Measurements from ENCODE around the gene SYT13. TPM values are rescaled to one million over a fixed set of nuclear protein-coding genes. Genes with fewer than 3 reads are reported as not detected.

SYT13 gene
- total and polyA plus RNA-seq, 2 donors (not counting 3 experiments of a cell fraction or from before 2014, with no cell fraction given), result not detected

DNA sequence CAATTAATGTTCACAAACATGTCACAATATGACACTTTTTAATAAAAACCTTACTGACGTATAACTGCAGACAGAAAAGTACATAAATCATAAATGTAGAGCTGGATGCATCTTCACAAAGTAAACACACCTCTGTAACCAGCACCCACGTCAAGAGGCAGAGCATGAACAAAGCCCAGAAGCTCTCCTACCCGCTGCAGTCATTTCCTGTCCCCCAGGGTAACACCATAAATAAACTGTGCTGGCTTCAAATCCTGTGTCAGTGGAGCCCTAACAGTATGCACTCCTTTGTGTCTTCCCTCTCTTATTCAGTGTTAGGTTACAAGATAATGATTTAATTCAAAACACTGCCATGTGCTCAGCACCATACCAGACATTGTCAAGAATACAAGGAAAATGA, 5.7 kb downstream of the SYT13 start:
- dilution Hi-C loops (cut with MboI; ENCODE audit: extremely low pct_ligation_motif_present, low sequenced_read_pairs), result no loop called here

More for the DNA sequence above, 5.7 kb downstream of the SYT13 start:
- H3K9me3 ChIP-seq (replicated peaks; ENCODE audit: control insufficient read depth, insufficient read depth, low read length), result no peaks in the 10 kb centered on the region
- CTCF ChIA-PET, result no interaction called here
- DNase-seq (ENCODE audit: low read depth, low spot score) (no peak), FAIRE-seq (no peak)
- TF ChIP-seq MYC (IDR thresholded peaks at IDR 0.05; ENCODE audit: low read depth, low read length) (no peak), POLR2A (IDR thresholded peaks at IDR 0.05; ENCODE audit: low read depth, low read length) (no peak), JUN (IDR thresholded peaks at IDR 0.05; ENCODE audit: borderline replicate concordance, insufficient read depth, insufficient read length, low read depth) (no peak), CTCF (IDR thresholded peaks at IDR 0.05; ENCODE audit: extremely low read depth in 1 of 2, insufficient read depth in 1 of 2, low read depth in 1 of 2, low read length in 2 of 2) (no peak), POLR2AphosphoS5 (IDR thresholded peaks at IDR 0.05; ENCODE audit: insufficient read depth, low read depth, low read length) (no peak), EZH2 (IDR thresholded peaks at IDR 0.05; ENCODE audit: borderline replicate concordance, low read depth, low read length, severe bottlenecking) (no peak), FOS (IDR thresholded peaks at IDR 0.05; ENCODE audit: borderline replicate concordance, insufficient read depth, low read length) (no peak), MAX (IDR thresholded peaks at IDR 0.05; ENCODE audit: insufficient read depth, insufficient read length) (no peak), GATA2 (IDR thresholded peaks at IDR 0.05; ENCODE audit: insufficient read depth, insufficient read length, low read depth, low read length) (no peak)
- no peak overlapping the region for H2AFZ ChIP-seq (ENCODE audit: low read depth, low read length)
- no peak overlapping the region for H3K4me3 ChIP-seq (replicated peaks in 1 of 3; ENCODE audit: insufficient read depth in 1 of 3, low read depth in 1 of 3, low read length in 3 of 3)
- no peak overlapping the region for H3K27ac ChIP-seq (ENCODE audit: insufficient read depth, low read depth, low read length)
- no peaks in the 10 kb centered on the region for H3K36me3 ChIP-seq (ENCODE audit: control insufficient read depth in 2 of 2, extremely low read depth in 1 of 2, insufficient read depth in 2 of 2, low read length in 2 of 2)
- H3K4me1 ChIP-seq (ENCODE audit: control insufficient read depth, extremely low read depth, insufficient read depth, low read length), result no peaks in the 10 kb centered on the region
- intact Hi-C loops (cut with micrococcal nuclease), result no loop called here
- POLR2A ChIA-PET, result no interaction called here
- no peak overlapping the region for H3K9ac ChIP-seq (replicated peaks; ENCODE audit: extremely low read depth, insufficient read depth, low read length)
- BruUV-seq (replicated peaks), result no TSS peak
- no peak overlapping the region for H3K4me2 ChIP-seq (ENCODE audit: insufficient read depth, low read length)
- no peaks in the 10 kb centered on the region for H3K79me2 ChIP-seq (ENCODE audit: control insufficient read depth, insufficient read depth, low read length)
- H4K20me1 ChIP-seq (replicated peaks; ENCODE audit: control insufficient read depth, extremely low read depth, insufficient read depth, low read length), result no peaks in the 10 kb centered on the region
- peaks cover 14 to 18% of the 10 kb centered on the region in 2 experiments for H3K27me3 ChIP-seq (ENCODE audit: control insufficient read depth in 2 of 2, insufficient read depth in 2 of 2, low read length in 2 of 2)
- H3K9me1 ChIP-seq (replicated peaks; ENCODE audit: control insufficient read depth, extremely low read depth, insufficient read depth, low read length), result no peaks in the 10 kb centered on the region
